ACC112 (cell line): ENCODE data around the gene TMEM201.
A peak's percentile ranks its signal among the peaks of the same experiment; 100 is the strongest.
"Not testable (repeated sequence)": the region's sequence is repeated elsewhere in the genome, so short reads cannot be mapped to it uniquely, and the experiment has no call there.

Source experiments
- H2AFZ ChIP-seq: fragments of 200-600 bp; sonication (generic); one replicate; pipeline ENCODE4 v1.6.0; 2017; ENCODE audit warnings: antibody characterized with exemption, low read length; ENCODE audit not compliant: unreplicated experiment
- H3K27ac ChIP-seq: fragments of 200-600 bp; sonication (generic); 2 replicates; pipeline ENCODE4 v1.5.1; 2014; ENCODE audit warnings: low read depth, mild to moderate bottlenecking, antibody characterized with exemption, low read length, moderate library complexity
- H3K27me3 ChIP-seq: fragments of 200-600 bp; sonication (generic); 2 replicates; pipeline ENCODE4 v1.6.1; 2014; ENCODE audit warnings: mild to moderate bottlenecking, antibody characterized with exemption, low read length, moderate library complexity, mixed read lengths; ENCODE audit not compliant: insufficient read depth
- H3K36me3 ChIP-seq: fragments of 200-600 bp; sonication (generic); 2 replicates; pipeline ENCODE4 v1.6.1; 2016; ENCODE audit warnings: mild to moderate bottlenecking, antibody characterized with exemption, low read length, moderate library complexity, mixed read lengths; ENCODE audit not compliant: insufficient read depth
- H3K4me1 ChIP-seq: fragments of 200-600 bp; sonication (generic); one replicate; pipeline ENCODE4 v1.6.1; 2016; ENCODE audit warnings: low read length, mixed read lengths; ENCODE audit not compliant: insufficient read depth, unreplicated experiment, control insufficient read depth
- H3K4me3 ChIP-seq: fragments of 200-600 bp; sonication (generic); 2 replicates; pipeline ENCODE4 v1.5.1; 2014; ENCODE audit warnings: mild to moderate bottlenecking, low read depth, low read length
- H3K79me2 ChIP-seq: fragments of 200-600 bp; sonication (generic); one replicate; pipeline ENCODE4 v1.6.0; 2016; ENCODE audit warnings: low read length; ENCODE audit not compliant: control insufficient read depth, unreplicated experiment, insufficient read depth

Gene TMEM201

DNA sequence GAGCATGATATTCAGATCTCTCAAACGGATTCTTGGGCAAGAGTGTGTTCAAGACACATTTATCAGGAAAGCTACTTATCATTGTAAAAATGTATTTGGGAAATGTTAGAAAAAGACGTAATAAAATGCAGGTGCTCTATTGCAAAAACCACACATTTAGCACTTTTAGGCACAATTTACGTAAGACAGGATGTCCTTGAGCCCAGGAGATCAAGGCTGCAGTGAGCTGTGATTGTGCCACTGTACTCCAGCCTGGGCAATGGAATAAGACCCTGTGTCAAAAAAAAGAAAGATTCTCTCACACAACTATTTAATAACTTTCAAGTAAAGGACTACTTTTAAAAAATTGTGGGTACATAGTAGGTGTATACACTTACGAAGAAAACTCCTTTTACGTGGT, 31.1 kb upstream of the TMEM201 start:
- Histone ChIP-seq H3K27me3 (no peaks in the 10 kb centered on the region), H3K4me3 (no peak overlapping the region), H3K36me3 (0 out of 2 replicates have a peak, but pooled peaks cover 7% of the 10 kb centered on the region), H2AFZ (no peak overlapping the region), H3K27ac (no peak overlapping the region), H3K4me1 (peaks cover 27% of the 10 kb centered on the region), H3K79me2 (peaks cover under 1% of the 10 kb centered on the region)

DNA sequence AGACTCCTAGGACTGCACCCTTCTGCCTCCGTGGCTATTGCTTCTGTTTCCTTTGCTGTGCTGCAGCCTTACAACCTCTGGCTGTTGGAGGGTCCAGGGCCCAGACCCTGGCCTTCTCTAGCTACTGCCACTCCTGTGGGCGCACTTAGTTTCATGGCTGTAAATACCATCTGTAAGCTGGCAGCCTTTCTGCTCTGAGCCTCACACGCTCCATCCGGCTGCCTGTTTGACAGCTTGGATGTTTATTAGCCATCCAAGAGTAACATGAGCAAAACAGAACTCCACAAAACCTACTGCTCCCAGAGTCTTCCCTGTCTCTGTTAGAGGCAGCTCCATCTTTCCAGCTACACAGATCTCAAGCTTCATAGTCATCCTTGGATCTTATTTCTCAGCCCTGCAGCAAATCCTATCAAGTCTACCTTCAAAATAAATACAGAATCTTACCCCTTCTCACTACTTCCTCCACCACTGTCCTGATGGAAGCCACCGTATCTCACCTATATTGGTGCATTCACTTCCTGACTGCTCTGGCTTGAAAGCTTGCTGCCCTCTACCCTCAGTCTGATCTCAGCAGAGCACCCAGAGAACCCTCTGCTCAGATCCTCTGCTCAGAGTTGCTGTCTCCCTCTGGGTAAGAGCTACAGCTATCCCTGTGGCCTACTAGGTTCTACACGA, 30.3 kb upstream of the TMEM201 start:
- H3K36me3 ChIP-seq: peaks cover 9% of the 10 kb centered on the region; the same call in 1 of the 2 replicates
- H3K27ac ChIP-seq: no peak overlapping the region
- no peaks in the 10 kb centered on the region for H3K27me3 ChIP-seq
- no peak overlapping the region for H2AFZ ChIP-seq
- no peak overlapping the region for H3K4me3 ChIP-seq
- peaks cover 27% of the 10 kb centered on the region for H3K4me1 ChIP-seq
- no peaks in the 10 kb centered on the region for H3K79me2 ChIP-seq

- H3K27ac ChIP-seq: no peak overlapping the region
Measured at GRCh38 chr1:9558946-9559545, 29.7 kb upstream of the TMEM201 start.

GRCh38 chr1:9559673-9560072, 29.0 kb upstream of the TMEM201 start:
- Histone ChIP-seq H3K27me3 (no peaks in the 10 kb centered on the region), H2AFZ (no peak overlapping the region), H3K4me1 (peaks cover 23% of the 10 kb centered on the region), H3K79me2 (no peaks in the 10 kb centered on the region), H3K4me3 (no peak overlapping the region), H3K36me3 (peaks cover 15% of the 10 kb centered on the region), H3K27ac (no peak overlapping the region)

More at GRCh38 chr1:9558946-9559545, 29.7 kb upstream of the TMEM201 start:
- peaks cover 27% of the 10 kb centered on the region for H3K4me1 ChIP-seq
- peaks cover 13% of the 10 kb centered on the region for H3K36me3 ChIP-seq
- H3K4me3 ChIP-seq: no peak overlapping the region
- H3K27me3 ChIP-seq: no peaks in the 10 kb centered on the region
- no peaks in the 10 kb centered on the region for H3K79me2 ChIP-seq
- H2AFZ ChIP-seq: no peak overlapping the region

- not testable (repeated sequence) for H3K27ac ChIP-seq, H2AFZ ChIP-seq, H3K79me2 ChIP-seq, H3K4me3 ChIP-seq, H3K27me3 ChIP-seq
- peaks cover 13% of the 10 kb centered on the region for H3K36me3 ChIP-seq
- peaks cover 19% of the 10 kb centered on the region for H3K4me1 ChIP-seq
Measured at GRCh38 chr1:9560090-9560489, 28.6 kb upstream of the TMEM201 start.

DNA sequence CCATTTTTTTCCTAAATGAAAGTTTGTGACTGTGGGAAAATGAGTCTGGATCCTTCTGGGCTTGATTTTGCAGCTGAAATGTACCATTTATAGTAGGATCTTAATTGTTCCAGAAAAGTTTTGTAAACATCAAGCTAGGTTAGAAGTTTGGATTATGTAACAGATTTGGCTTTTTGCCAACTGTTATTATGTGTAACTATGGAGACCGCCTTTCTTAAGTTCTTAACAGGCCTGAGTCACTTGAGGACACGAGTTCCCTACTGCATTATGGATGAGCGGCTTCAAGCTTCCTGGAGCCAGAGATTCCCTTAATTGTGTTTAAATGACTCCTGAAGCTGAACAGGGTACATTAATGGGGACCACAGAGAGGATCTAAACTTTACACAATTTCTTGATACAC, 27.3 kb upstream of the TMEM201 start:
- H3K4me1 ChIP-seq: peaks cover 11% of the 10 kb centered on the region
- peak overlapping the region; percentile 79 for H3K27ac ChIP-seq

GRCh38 chr1:9569267-9569666, 19.4 kb upstream of the TMEM201 start:
- H3K27ac ChIP-seq: no peak overlapping the region
- no peaks in the 10 kb centered on the region for H3K27me3 ChIP-seq
- H2AFZ ChIP-seq: no peak overlapping the region
- no peaks in the 10 kb centered on the region for H3K79me2 ChIP-seq
- peaks cover 1% of the 10 kb centered on the region for H3K36me3 ChIP-seq
- H3K4me1 ChIP-seq: no peaks in the 10 kb centered on the region
- no peak overlapping the region for H3K4me3 ChIP-seq

More for the DNA sequence above, 27.3 kb upstream of the TMEM201 start:
- Histone ChIP-seq H2AFZ (no peak overlapping the region), H3K27me3 (no peaks in the 10 kb centered on the region), H3K4me3 (no peak overlapping the region), H3K36me3 (peaks cover 9% of the 10 kb centered on the region), H3K79me2 (no peaks in the 10 kb centered on the region)

DNA sequence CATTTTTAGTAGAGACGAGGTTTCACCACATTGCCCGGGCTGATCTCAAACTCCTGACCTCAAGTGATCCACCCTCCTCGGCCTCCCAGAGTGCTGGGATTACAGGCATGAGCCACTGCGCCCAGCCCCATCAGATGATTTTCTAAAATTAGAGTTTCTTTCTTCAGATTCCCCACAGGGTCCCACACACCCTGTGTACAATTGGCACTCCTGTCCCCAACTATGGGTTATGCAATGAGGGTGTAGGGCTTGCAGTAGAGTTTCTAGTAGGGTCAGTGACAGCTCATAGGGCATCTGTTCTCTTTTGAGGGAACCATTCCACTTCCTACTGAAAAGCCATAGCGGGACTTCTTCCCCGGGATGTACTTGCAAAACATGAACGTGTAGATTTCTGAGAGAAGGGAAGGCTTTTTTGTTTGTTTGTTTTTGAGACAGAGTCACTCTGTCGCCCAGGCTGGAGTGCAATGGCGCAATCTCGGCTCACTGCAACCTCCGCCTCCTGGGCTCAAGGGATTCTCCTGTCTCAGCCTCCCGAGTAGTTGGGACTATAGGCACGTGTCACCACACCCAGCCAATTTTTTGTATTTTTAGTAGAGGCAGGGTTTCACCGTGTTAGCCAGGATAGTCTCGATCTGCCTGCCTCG, 17.7 kb upstream of the TMEM201 start:
- H3K27ac ChIP-seq, H3K79me2 ChIP-seq, H3K4me3 ChIP-seq, H3K4me1 ChIP-seq, H2AFZ ChIP-seq, H3K27me3 ChIP-seq, H3K36me3 ChIP-seq: not testable (repeated sequence)

- Histone ChIP-seq H3K4me3 (no peak overlapping the region), H3K27ac (no peak overlapping the region), H2AFZ (no peak overlapping the region), H3K4me1 (no peaks in the 10 kb centered on the region), H3K79me2 (no peaks in the 10 kb centered on the region), H3K27me3 (no peaks in the 10 kb centered on the region), H3K36me3 (no peaks in the 10 kb centered on the region; the same call in 1 of the 2 replicates)
Measured at GRCh38 chr1:9573723-9574122, 15.0 kb upstream of the TMEM201 start.

DNA sequence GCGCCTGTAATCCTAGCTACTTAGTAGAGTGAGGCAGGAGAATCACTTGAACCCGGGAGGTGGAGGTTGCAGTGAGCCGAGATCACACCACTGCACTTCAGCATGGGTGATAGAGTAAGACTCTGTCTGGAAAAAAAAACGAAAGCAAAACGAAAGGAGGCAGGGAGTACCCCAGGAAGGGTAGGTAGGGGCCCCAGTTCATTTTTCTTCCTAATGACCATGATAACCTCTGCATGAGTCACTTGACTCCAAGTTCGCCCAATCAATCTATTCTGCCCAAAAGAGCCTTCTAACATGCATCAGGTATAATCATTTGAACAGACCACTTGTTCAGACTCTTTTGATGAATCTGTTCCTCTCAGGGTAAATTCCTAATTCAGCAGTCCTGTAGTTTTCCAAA, 13.2 kb upstream of the TMEM201 start:
- H3K27me3 ChIP-seq: no peaks in the 10 kb centered on the region
- no peaks in the 10 kb centered on the region; the same call in 1 of the 2 replicates for H3K36me3 ChIP-seq
- H3K4me3 ChIP-seq: no peak overlapping the region
- no peaks in the 10 kb centered on the region for H3K4me1 ChIP-seq
- H3K79me2 ChIP-seq: no peaks in the 10 kb centered on the region
- no peak overlapping the region for H2AFZ ChIP-seq
- no peak overlapping the region for H3K27ac ChIP-seq

GRCh38 chr1:9576903-9577302, 11.8 kb upstream of the TMEM201 start:
- Histone ChIP-seq H3K4me1 (no peaks in the 10 kb centered on the region), H2AFZ (no peak overlapping the region), H3K36me3 (no peaks in the 10 kb centered on the region; the same call in 1 of the 2 replicates), H3K4me3 (no peak overlapping the region), H3K27ac (no peak overlapping the region), H3K27me3 (no peaks in the 10 kb centered on the region), H3K79me2 (no peaks in the 10 kb centered on the region)
